ENCODE results near the gene NACA2.

NACA2 gene

GRCh38 chr17:61551255-61551742 lies 39.7 kb downstream of the NACA2 start:
- Histone ChIP-seq H3K4me1 (ENCODE audit: insufficient read depth, low read length) (no peaks in the 10 kb centered on the region), H3K4me3 (ENCODE audit: low read length) (no peak overlapping the region), H2AFZ (ENCODE audit: low read depth, low read length) (no peak overlapping the region)

GRCh38 chr17:61547113-61547512 lies 43.9 kb downstream of the NACA2 start:
- H2AFZ ChIP-seq (ENCODE audit: low read depth, low read length) = no peak overlapping the region
- H3K36me3 ChIP-seq (ENCODE audit: insufficient read depth, low read length) = no peaks in the 10 kb centered on the region
- H3K9me3 ChIP-seq (ENCODE audit: low read length) = no peaks in the 10 kb centered on the region
- no peaks in the 10 kb centered on the region for H3K27me3 ChIP-seq (ENCODE audit: insufficient read depth, low read length)
- H3K4me3 ChIP-seq (ENCODE audit: low read length) = no peak overlapping the region
- H3K4me1 ChIP-seq (ENCODE audit: insufficient read depth, low read length) = no peaks in the 10 kb centered on the region

More at GRCh38 chr17:61551255-61551742, 39.7 kb downstream of the NACA2 start:
- peaks cover 3% of the 10 kb centered on the region for H3K27me3 ChIP-seq (ENCODE audit: insufficient read depth, low read length)
- no peaks in the 10 kb centered on the region for H3K36me3 ChIP-seq (ENCODE audit: insufficient read depth, low read length)
- no peaks in the 10 kb centered on the region for H3K9me3 ChIP-seq (ENCODE audit: low read length)

- Histone ChIP-seq H3K36me3 (ENCODE audit: insufficient read depth, low read length) (no peaks in the 10 kb centered on the region), H2AFZ (ENCODE audit: low read depth, low read length) (no peak overlapping the region), H3K9me3 (ENCODE audit: low read length) (no peaks in the 10 kb centered on the region), H3K27me3 (ENCODE audit: insufficient read depth, low read length) (no peaks in the 10 kb centered on the region), H3K4me3 (ENCODE audit: low read length) (no peak overlapping the region), H3K4me1 (ENCODE audit: insufficient read depth, low read length) (no peaks in the 10 kb centered on the region)
These were observed 45.6 kb downstream of the NACA2 start for GRCh38 chr17:61545335-61545938.

- Histone ChIP-seq H3K4me3 (ENCODE audit: low read length) (no peak overlapping the region), H3K4me1 (ENCODE audit: insufficient read depth, low read length) (no peaks in the 10 kb centered on the region), H3K27me3 (ENCODE audit: insufficient read depth, low read length) (no peaks in the 10 kb centered on the region), H3K9me3 (ENCODE audit: low read length) (no peaks in the 10 kb centered on the region), H3K36me3 (ENCODE audit: insufficient read depth, low read length) (no peaks in the 10 kb centered on the region), H2AFZ (ENCODE audit: low read depth, low read length) (no peak overlapping the region)
These were observed 47.1 kb downstream of the NACA2 start for GRCh38 chr17:61543786-61544415.

- Histone ChIP-seq H3K36me3 (ENCODE audit: insufficient read depth, low read length) (no peaks in the 10 kb centered on the region), H3K9me3 (ENCODE audit: low read length) (no peaks in the 10 kb centered on the region), H3K4me3 (ENCODE audit: low read length) (no peak overlapping the region), H3K4me1 (ENCODE audit: insufficient read depth, low read length) (no peaks in the 10 kb centered on the region), H3K27me3 (ENCODE audit: insufficient read depth, low read length) (no peaks in the 10 kb centered on the region), H2AFZ (ENCODE audit: low read depth, low read length) (no peak overlapping the region)
These were observed 49.0 kb downstream of the NACA2 start for GRCh38 chr17:61542027-61542426.

GRCh38 chr17:61540874-61541273 lies 50.1 kb downstream of the NACA2 start:
- no peaks in the 10 kb centered on the region for H3K36me3 ChIP-seq (ENCODE audit: insufficient read depth, low read length)
- H3K9me3 ChIP-seq (ENCODE audit: low read length) = no peaks in the 10 kb centered on the region
- H2AFZ ChIP-seq (ENCODE audit: low read depth, low read length) = no peak overlapping the region
- no peak overlapping the region for H3K4me3 ChIP-seq (ENCODE audit: low read length)
- H3K27me3 ChIP-seq (ENCODE audit: insufficient read depth, low read length) = no peaks in the 10 kb centered on the region
- no peaks in the 10 kb centered on the region for H3K4me1 ChIP-seq (ENCODE audit: insufficient read depth, low read length)

Measured in neuron (in vitro differentiated cells).